Ishikawa (cell line): ENCODE results near the gene PTPRN2.

Experiments used
- CEBPB ChIP-seq: IDR thresholded peaks from 2 replicates; pipeline ENCODE4 v1.6.1; 2012
- CREB1 ChIP-seq: IDR thresholded peaks from 2 replicates; pipeline ENCODE4 v1.6.1; 2012; ENCODE audit warnings: low read depth
- EGR1 ChIP-seq: IDR thresholded peaks from 2 replicates; pipeline ENCODE4 v1.6.1; 2012
- EP300 ChIP-seq: IDR thresholded peaks from 2 replicates; pipeline ENCODE4 v1.6.1; 2012; ENCODE audit warnings: borderline replicate concordance
- FOXM1 ChIP-seq: IDR thresholded peaks from 2 replicates; pipeline ENCODE4 v1.6.1; 2012; ENCODE audit warnings: low read depth, borderline replicate concordance
- NFIC ChIP-seq: IDR thresholded peaks from 2 replicates; pipeline ENCODE4 v1.6.1; 2012
- RAD21 ChIP-seq: IDR thresholded peaks from 2 replicates; pipeline ENCODE4 v1.6.1; 2012; ENCODE audit warnings: low read depth
- TAF1 ChIP-seq: IDR thresholded peaks from 2 replicates; pipeline ENCODE4 v1.6.1; 2012; ENCODE audit warnings: low read depth, mild to moderate bottlenecking
- TCF12 ChIP-seq: IDR thresholded peaks from 2 replicates; pipeline ENCODE4 v1.6.1; 2012; ENCODE audit warnings: low read depth
- TEAD4 ChIP-seq: IDR thresholded peaks from 2 replicates; pipeline ENCODE4 v1.6.1; 2012
- YY1 ChIP-seq: IDR thresholded peaks from 2 replicates; pipeline ENCODE4 v1.6.1; 2012; ENCODE audit warnings: low read depth
- ZBTB7A ChIP-seq: IDR thresholded peaks from 2 replicates; pipeline ENCODE4 v1.6.1; 2012; ENCODE audit warnings: low read depth
- TF ChIP-seq, protein P1 (sequence below): IDR thresholded peaks from 2 replicates; pipeline ENCODE4 v1.6.1; 2012
- TF ChIP-seq, protein P2 (sequence below): IDR thresholded peaks from 2 replicates; pipeline ENCODE4 v1.6.1; 2012; ENCODE audit warnings: low read depth, mild to moderate bottlenecking
- TF ChIP-seq, protein P3 (sequence below): IDR thresholded peaks from 2 replicates; pipeline ENCODE4 v1.6.1; 2012

PTPRN2 gene

DNA sequence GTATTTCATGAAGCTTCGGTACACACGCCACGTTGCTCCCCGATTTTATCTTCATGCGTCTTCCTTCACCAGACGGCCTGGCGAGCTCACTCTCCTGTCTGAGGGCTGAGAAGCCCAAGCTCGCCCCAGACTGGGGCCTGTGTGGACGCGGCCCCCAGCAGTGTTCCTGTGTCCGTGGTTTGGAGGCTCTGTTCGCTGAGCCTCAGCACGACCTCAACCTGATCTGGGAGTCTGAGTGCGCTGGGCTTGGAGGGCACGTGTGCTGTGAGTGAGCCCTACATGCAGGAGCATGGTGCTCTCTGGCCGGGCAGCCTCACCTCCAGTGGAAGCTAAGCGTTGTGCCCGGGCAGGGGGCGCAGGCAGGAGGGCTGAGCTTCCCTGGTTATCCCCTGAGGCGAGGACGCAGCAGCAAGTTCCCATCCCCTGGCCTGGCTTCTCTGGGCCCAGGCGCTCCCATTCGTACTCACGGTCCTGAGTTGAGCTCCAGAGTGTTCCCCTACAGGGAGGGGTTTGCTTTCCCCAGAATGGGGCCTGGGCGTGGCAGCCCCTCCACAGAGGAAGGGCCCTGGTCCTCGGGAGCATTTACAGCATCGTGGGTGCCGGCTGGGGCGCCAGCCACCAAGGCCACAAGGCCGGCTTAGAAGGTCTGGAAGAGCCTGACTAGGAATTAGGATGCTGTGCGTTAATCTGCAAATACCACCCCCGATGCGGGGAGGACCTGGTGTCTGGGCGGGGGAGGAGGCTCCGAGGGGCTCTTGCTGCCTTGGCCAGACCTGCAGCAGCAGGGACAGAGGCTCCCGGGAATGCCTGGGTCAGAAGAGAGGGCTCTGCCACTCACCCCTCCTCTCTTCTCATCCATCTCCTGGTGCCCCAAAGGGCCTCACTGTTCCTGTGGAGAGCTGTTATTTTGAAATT is 850.2 kb downstream of the PTPRN2 start:
- TF ChIP-seq FOXM1 (no peak), EP300 (no peak), TAF1 (no peak), EGR1 (no peak), TCF12 (no peak), ZBTB7A (no peak)
- TF ChIP-seq, protein P1, sequence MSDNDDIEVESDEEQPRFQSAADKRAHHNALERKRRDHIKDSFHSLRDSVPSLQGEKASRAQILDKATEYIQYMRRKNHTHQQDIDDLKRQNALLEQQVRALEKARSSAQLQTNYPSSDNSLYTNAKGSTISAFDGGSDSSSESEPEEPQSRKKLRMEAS: no peak
- TF ChIP-seq, protein P2, sequence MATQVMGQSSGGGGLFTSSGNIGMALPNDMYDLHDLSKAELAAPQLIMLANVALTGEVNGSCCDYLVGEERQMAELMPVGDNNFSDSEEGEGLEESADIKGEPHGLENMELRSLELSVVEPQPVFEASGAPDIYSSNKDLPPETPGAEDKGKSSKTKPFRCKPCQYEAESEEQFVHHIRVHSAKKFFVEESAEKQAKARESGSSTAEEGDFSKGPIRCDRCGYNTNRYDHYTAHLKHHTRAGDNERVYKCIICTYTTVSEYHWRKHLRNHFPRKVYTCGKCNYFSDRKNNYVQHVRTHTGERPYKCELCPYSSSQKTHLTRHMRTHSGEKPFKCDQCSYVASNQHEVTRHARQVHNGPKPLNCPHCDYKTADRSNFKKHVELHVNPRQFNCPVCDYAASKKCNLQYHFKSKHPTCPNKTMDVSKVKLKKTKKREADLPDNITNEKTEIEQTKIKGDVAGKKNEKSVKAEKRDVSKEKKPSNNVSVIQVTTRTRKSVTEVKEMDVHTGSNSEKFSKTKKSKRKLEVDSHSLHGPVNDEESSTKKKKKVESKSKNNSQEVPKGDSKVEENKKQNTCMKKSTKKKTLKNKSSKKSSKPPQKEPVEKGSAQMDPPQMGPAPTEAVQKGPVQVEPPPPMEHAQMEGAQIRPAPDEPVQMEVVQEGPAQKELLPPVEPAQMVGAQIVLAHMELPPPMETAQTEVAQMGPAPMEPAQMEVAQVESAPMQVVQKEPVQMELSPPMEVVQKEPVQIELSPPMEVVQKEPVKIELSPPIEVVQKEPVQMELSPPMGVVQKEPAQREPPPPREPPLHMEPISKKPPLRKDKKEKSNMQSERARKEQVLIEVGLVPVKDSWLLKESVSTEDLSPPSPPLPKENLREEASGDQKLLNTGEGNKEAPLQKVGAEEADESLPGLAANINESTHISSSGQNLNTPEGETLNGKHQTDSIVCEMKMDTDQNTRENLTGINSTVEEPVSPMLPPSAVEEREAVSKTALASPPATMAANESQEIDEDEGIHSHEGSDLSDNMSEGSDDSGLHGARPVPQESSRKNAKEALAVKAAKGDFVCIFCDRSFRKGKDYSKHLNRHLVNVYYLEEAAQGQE: no peak
- TF ChIP-seq, protein P3, sequence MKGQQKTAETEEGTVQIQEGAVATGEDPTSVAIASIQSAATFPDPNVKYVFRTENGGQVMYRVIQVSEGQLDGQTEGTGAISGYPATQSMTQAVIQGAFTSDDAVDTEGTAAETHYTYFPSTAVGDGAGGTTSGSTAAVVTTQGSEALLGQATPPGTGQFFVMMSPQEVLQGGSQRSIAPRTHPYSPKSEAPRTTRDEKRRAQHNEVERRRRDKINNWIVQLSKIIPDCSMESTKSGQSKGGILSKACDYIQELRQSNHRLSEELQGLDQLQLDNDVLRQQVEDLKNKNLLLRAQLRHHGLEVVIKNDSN: no peak

DNA sequence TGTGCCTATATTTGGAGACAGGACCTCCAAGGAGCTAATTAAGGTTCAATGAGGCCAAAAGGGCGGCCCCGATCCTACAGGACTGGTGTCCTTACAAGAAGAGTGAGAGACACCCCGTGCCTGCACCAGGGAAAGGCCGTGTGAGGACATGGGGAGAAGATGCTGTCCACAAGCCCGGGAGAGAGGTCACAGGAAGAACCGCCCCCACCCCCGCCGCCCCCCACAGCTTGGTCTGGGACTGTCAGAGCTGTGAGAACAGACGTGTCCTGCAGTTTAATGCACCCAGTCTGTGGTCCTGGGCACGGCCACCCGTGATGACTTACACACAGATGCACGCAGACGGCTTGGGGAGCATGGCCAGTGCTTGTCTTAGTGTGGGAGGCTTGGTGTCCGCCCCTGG is 851.3 kb downstream of the PTPRN2 start:
- TF ChIP-seq CREB1: no peak
- TF ChIP-seq, protein P1: no peak
- TF ChIP-seq TEAD4: no peak
- TF ChIP-seq FOXM1: no peak
- TF ChIP-seq NFIC: no peak
- no peak for TF ChIP-seq RAD21
- TF ChIP-seq YY1: no peak
- TF ChIP-seq EP300: no peak
- TF ChIP-seq, protein P3: no peak
- TF ChIP-seq EGR1: no peak
- TF ChIP-seq TCF12: no peak
- no peak for TF ChIP-seq CEBPB
- TF ChIP-seq TAF1: no peak

DNA sequence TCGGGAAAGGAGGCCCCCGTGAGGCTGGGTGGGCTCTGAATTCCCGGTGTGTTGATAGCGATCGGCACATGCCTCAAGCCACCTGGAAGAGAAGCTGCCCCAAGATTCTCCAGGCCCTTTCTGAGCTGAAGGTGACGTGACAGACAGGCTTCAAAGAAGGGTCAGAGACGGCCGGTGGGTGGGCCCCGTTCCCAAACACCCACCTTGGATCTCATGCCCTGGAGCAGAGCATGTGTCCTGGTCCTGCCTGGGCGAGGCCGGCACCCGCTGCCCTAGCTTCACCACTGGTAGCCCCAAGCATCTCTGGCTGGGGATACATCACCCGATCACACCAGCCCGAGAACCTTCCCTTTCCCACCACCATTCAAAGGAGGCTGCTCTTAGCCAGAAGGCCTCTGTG is 851.8 kb downstream of the PTPRN2 start:
- TF ChIP-seq YY1 (no peak), EGR1 (no peak), ZBTB7A (no peak), RAD21 (no peak), FOXM1 (no peak), CEBPB (no peak), TAF1 (no peak), NFIC (no peak), EP300 (no peak), CREB1 (no peak)
- TF ChIP-seq, protein P1: no peak
- TF ChIP-seq, protein P2: no peak
- TF ChIP-seq, protein P3: no peak

DNA sequence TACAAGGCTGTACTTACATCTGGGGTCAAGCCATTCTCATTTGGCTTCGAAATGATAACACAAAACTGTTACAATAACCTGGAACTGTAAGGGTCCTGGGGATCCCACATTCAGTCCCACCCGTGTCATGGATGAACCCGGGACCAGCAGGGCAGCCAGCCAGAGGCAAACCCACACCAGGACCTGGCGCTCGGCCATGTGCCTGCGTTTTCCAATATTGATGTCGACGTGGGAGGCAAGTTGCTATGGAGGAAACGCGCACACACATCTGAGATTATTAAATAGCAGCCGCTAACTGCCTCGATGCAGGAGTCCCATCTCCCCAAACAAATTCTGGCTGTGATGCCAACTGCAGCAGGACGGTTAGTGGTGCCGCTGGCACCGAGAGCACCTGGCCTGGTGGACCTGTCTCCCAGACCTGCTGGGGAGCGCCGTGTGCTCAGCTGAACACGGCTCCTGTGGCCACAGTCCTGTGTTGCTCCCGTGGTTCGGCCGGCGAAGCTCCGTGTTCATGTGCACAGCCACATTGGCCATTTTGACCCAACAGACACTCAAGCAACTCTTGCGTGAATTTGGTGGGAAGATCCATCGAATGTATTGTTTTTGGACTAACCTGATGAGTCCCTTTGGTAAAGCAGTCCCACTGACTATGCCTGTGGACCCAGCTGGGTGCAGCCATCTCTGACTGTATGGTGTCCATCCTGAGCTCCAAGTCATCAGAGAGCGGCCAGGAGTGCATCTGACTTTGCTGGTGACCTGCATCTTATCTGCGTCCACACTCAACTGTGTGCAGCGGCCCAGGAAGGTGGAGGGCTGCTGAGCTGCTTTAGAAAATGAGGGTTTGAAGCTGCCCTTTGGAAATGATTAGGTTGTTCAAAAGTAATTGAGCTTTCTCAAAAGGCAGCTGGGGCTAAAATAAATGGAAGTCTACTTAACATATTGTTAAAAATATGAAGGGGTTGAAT is 852.7 kb downstream of the PTPRN2 start:
- TF ChIP-seq EP300: no peak
- TF ChIP-seq RAD21: no peak
- TF ChIP-seq, protein P2: no peak
- no peak for TF ChIP-seq ZBTB7A
- TF ChIP-seq YY1: no peak
- no peak for TF ChIP-seq CEBPB
- no peak for TF ChIP-seq NFIC
- no peak for TF ChIP-seq TCF12
- TF ChIP-seq, protein P1: no peak
- TF ChIP-seq CREB1: no peak
- TF ChIP-seq TAF1: no peak
- TF ChIP-seq EGR1: no peak
- TF ChIP-seq, protein P3: no peak
- TF ChIP-seq TEAD4: no peak
